ENCODE measurements around the gene RRAD.

GRCh38 chr16:66948134-66948836 lies 22.9 kb upstream of the RRAD start:
- no peak for TF ChIP-seq L3MBTL2 (conservative IDR thresholded peaks at IDR 0.05)
- TF ChIP-seq HDGF (IDR thresholded peaks at IDR 0.05; ENCODE audit: borderline replicate concordance) = no peak
- no peak for TF ChIP-seq CTBP1 (IDR thresholded peaks at IDR 0.05; ENCODE audit: borderline replicate concordance)
- TF ChIP-seq FOXM1 (IDR thresholded peaks at IDR 0.05; ENCODE audit: borderline replicate concordance) = no peak
- TF ChIP-seq FOXK2 (IDR thresholded peaks at IDR 0.05) = no peak

Measured in HEK293T (cell line).